Pancreas (tissue), 10 donors: ENCODE measurements around the gene CSK. TPM values are rescaled to one million over a fixed set of nuclear protein-coding genes. Genes with fewer than 3 reads are reported as not detected.

Experiments
- ATAC-seq, 4 donors: fragments of 200-7000 bp; cut with Tn5 transposase; one replicate each; pipeline versions ENCODE4 v1.8.0 to v1.9.1; 2020; ENCODE audit warnings: mild to moderate bottlenecking in 4 of 4, moderate library complexity in 4 of 4
- DNase-seq, 6 donors: peaks; one replicate each; pipeline ENCODE4 v3.0.0-alpha.2; 2020
- FAIRE-seq: peaks from 2 replicates; lab custom pipeline; 2012; peaks lifted over from hg19 to GRCh38; lab: Jason Lieb, UNC
- H3K27ac ChIP-seq, 4 donors: fragments of 200-600 bp; sonication (generic); 1 replicate in 3 of 4; 2 replicates in 1 of 4; pipeline versions ENCODE4 v1.5.0 to v1.8.0; 2020
- H3K27me3 ChIP-seq, 4 donors: fragments of 200-600 bp; one replicate each; pipeline ENCODE4 v1.8.0; 2021
- H3K36me3 ChIP-seq, 3 donors: fragments of 200-600 bp; sonication (generic) in 1 of 3; one replicate each; pipeline versions ENCODE4 v1.5.0 to v1.8.0; 2020 to 2021
- H3K4me1 ChIP-seq, 3 donors: fragments of 200-600 bp; one replicate each; pipeline ENCODE4 v1.8.0; 2021
- H3K4me3 ChIP-seq, 4 donors: fragments of 200-600 bp; sonication (generic) in 2 of 4; one replicate each; pipeline versions ENCODE4 v1.5.0 to v1.8.0; 2020 to 2021
- H3K9me3 ChIP-seq, 4 donors: fragments of 200-600 bp; one replicate each; pipeline ENCODE4 v1.8.0; 2021
- CTCF ChIP-seq, 4 donors: fragments of 200-600 bp; sonication (generic) in 3 of 4; IDR thresholded peaks; one replicate each; pipeline versions ENCODE4 v1.5.0 to v1.8.0; 2021; ENCODE audit warnings: antibody characterized with exemption in 4 of 4
- WGBS, 2 donors: extraction: QIAGEN DNeasy Blood & Tissue Kit; methylation state at CpG; one replicate each; pipeline ENCODE4 v1.1.7; 2013; 5-methylcytosine and 5-hydroxymethylcytosine counted together
- intact Hi-C, 3 donors: fragments of 100-400 bp; cut with DNase I; formaldehyde crosslinking; loops; one replicate each; pipeline versions ENCODE4 v1.11.1 to v1.14.2; 2022
- polyA plus RNA-seq, 2 donors: library from polyadenylated mRNA; stranded (reverse); fragments of 200-250 nt; gene quantifications; one replicate each; pipeline ENCODE4 v1.2.3, GENCODE V29; 2013
- total RNA-seq, 6 donors: library from RNA; stranded (reverse); fragmentation: NEBNext Ultra II Directional in 4 of 6; extraction: Animal tissue kit (Norgen Biotek cat#: 25700) in 4 of 6; gene quantifications; one replicate each; pipeline versions ENCODE4 v1.2.1 to v1.2.4, GENCODE V29; 2021 to 2023
- donor health status: healthy with polysubstance abuse.
- donor health status: DM: no; HTN: no; CAD: no; lungs with moderate emphysema.
- donor health status: DM: no; HTN: no; CAD: no.
- donor health status: control.
- donor health status: control.
- donor health status: Bipolar disorder and iron deficiency.
- donor health status: DM: yes; HTN: yes; CAD: no.
- donor health status: DM: no; HTN: no; CAD: no.
- donor health status: DM: no; HTN: no; CAD: no.
- donor health status: DM: yes; HTN: yes; CAD: no.

Gene CSK
- total and polyA plus RNA-seq, 8 donors = 8.5 to 35.1 (median 16.2) TPM

GRCh38 chr15:74816624-74817369 lies 34.9 kb downstream of the CSK start:
- H3K4me3 ChIP-seq = no peak overlapping the region
- peak in 1 of 6 donors; percentile 60 for DNase-seq
- FAIRE-seq = no peak

GRCh38 chr15:74817370-74817737 lies 35.5 kb downstream of the CSK start:
- ATAC-seq = peak; percentile 29 to 68 (median 62)
- DNase-seq = peak in 1 of 6 donors; percentile 49
- no peak overlapping the region for H3K27ac ChIP-seq
- intact Hi-C loops = no loop called here
- FAIRE-seq = no peak
- no peaks in the 10 kb centered on the region for H3K9me3 ChIP-seq
- no peaks in the 10 kb centered on the region for H3K36me3 ChIP-seq
- TF ChIP-seq CTCF (IDR thresholded peaks at IDR 0.05) = no peak
- WGBS, 2 donors = 17 to 20% methylated on average over 9 of the region's 9 CpGs
- peaks cover 0 to 6% (median 0%) of the 10 kb centered on the region in 3 donors for H3K4me1 ChIP-seq
- H3K4me3 ChIP-seq = no peak overlapping the region
- H3K27me3 ChIP-seq = no peaks in the 10 kb centered on the region

More at GRCh38 chr15:74816624-74817369, 34.9 kb downstream of the CSK start:
- intact Hi-C loops = no loop called here
- no peak for ATAC-seq
- no peak overlapping the region for H3K27ac ChIP-seq
- peaks cover 0 to 6% (median 0%) of the 10 kb centered on the region in 3 donors for H3K4me1 ChIP-seq
- no peak for TF ChIP-seq CTCF (IDR thresholded peaks at IDR 0.05)
- 55% methylated on average over 19 of the region's 19 CpGs for WGBS, 2 donors
- H3K27me3 ChIP-seq = no peaks in the 10 kb centered on the region
- no peaks in the 10 kb centered on the region for H3K9me3 ChIP-seq
- H3K36me3 ChIP-seq = no peaks in the 10 kb centered on the region

GRCh38 chr15:74820056-74820455 lies 38.2 kb downstream of the CSK start:
- Histone ChIP-seq H3K9me3 (no peaks in the 10 kb centered on the region), H3K4me1 (peaks cover 0 to 1% (median 0%) of the 10 kb centered on the region in 3 donors), H3K27ac (no peak overlapping the region), H3K4me3 (no peak overlapping the region), H3K36me3 (no peaks in the 10 kb centered on the region), H3K27me3 (no peaks in the 10 kb centered on the region)
- FAIRE-seq (no peak), DNase-seq (peak in 1 of 6 donors; percentile 33), ATAC-seq (no peak)
- no peak for TF ChIP-seq CTCF (IDR thresholded peaks at IDR 0.05)
- intact Hi-C loops = no loop called here
- 87 to 95% methylated on average over 5 of the region's 5 CpGs for WGBS, 2 donors

- Histone ChIP-seq H3K27ac (no peak overlapping the region), H3K4me3 (no peak overlapping the region), H3K9me3 (no peaks in the 10 kb centered on the region), H3K27me3 (no peaks in the 10 kb centered on the region), H3K4me1 (no peaks in the 10 kb centered on the region), H3K36me3 (no peaks in the 10 kb centered on the region)
- FAIRE-seq (no peak), DNase-seq (peak in 1 of 6 donors; percentile 38), ATAC-seq (no peak)
- WGBS, 2 donors = 57 to 72% methylated on average over 11 of the region's 11 CpGs
- TF ChIP-seq CTCF (IDR thresholded peaks at IDR 0.05) = no peak
- intact Hi-C loops = no loop called here
Observed at GRCh38 chr15:74821091-74821789, 39.4 kb downstream of the CSK start.

- intact Hi-C loops = no loop called here
- FAIRE-seq = no peak
- H3K4me3 ChIP-seq = no peak overlapping the region
Observed at GRCh38 chr15:74821790-74822158, 39.9 kb downstream of the CSK start.

More at GRCh38 chr15:74821790-74822158, 39.9 kb downstream of the CSK start:
- no peaks in the 10 kb centered on the region for H3K36me3 ChIP-seq
- TF ChIP-seq CTCF (IDR thresholded peaks at IDR 0.05) = no peak
- no peaks in the 10 kb centered on the region for H3K4me1 ChIP-seq
- no peak for ATAC-seq
- 76 to 81% methylated on average over 7 of the region's 7 CpGs for WGBS, 2 donors
- DNase-seq = no peak
- no peak overlapping the region for H3K27ac ChIP-seq
- no peaks in the 10 kb centered on the region for H3K9me3 ChIP-seq
- H3K27me3 ChIP-seq = no peaks in the 10 kb centered on the region
